H1 (cell line): ENCODE data around the gene PHF23. TPM values are rescaled to one million over a fixed set of nuclear protein-coding genes. Genes with fewer than 3 reads are reported as not detected.

ENCODE experiments used
- CTCF ChIA-PET: fragments of 300-600 bp; sonication (Branson Sonifier 250); formaldehyde crosslinking; loops from one replicate; lab custom pipeline; 2021; ENCODE audit not compliant: partially characterized antibody; lab: Charles Lee
- POLR2A ChIA-PET: fragments of 300-600 bp; sonication (Branson Sonifier 250); formaldehyde crosslinking; loops from one replicate; lab custom pipeline; 2021; ENCODE audit warnings: inconsistent platforms; ENCODE audit not compliant: partially characterized antibody; lab: Charles Lee
- DNase-seq, 2 experiments: peaks; one replicate each; pipeline versions ENCODE4 v3.0.0 to v3.0.0-alpha.2; 2010 to 2022; ENCODE audit warnings: low spot score in 2 of 2, low read depth in 1 of 2, mixed read lengths in 1 of 2
- FAIRE-seq: peaks from 2 replicates; lab custom pipeline; 2011; peaks lifted over from hg19 to GRCh38; lab: Jason Lieb, UNC
- H2AFZ ChIP-seq: 2 replicates; pipeline ENCODE4 v1.8.1; 2012; ENCODE audit warnings: low read length, inconsistent platforms
- H2AK5ac ChIP-seq: 2 replicates; pipeline ENCODE4 v1.6.1; 2013; ENCODE audit warnings: low read depth, low read length
- H2BK120ac ChIP-seq: replicated peaks from 2 replicates; pipeline ENCODE3; 2013; ENCODE audit warnings: low read depth, low read length, inconsistent platforms
- H2BK12ac ChIP-seq: 2 replicates; pipeline ENCODE4 v1.6.1; 2013; ENCODE audit warnings: low read depth, low read length
- H2BK15ac ChIP-seq: 2 replicates; pipeline ENCODE4 v1.6.1; 2013; ENCODE audit warnings: low read length
- H2BK20ac ChIP-seq: 2 replicates; pipeline ENCODE4 v1.6.1; 2013; ENCODE audit warnings: low read length
- H2BK5ac ChIP-seq: 2 replicates; pipeline ENCODE4 v1.6.1; 2013; ENCODE audit warnings: low read depth, low read length
- H3K14ac ChIP-seq: 2 replicates; pipeline ENCODE4 v1.6.1; 2013; ENCODE audit warnings: inconsistent platforms; ENCODE audit not compliant: insufficient read length
- H3K18ac ChIP-seq: 2 replicates; pipeline ENCODE4 v1.6.1; 2013; ENCODE audit warnings: low read length; ENCODE audit errors: extremely low read depth
- H3K23ac ChIP-seq: 2 replicates; pipeline ENCODE4 v1.6.1; 2013; ENCODE audit warnings: inconsistent platforms; ENCODE audit not compliant: insufficient read length
- H3K23me2 ChIP-seq: 2 replicates; pipeline ENCODE4 v1.6.1; 2013; ENCODE audit warnings: low read depth, low read length
- H3K27ac ChIP-seq: 2 replicates; pipeline ENCODE4 v1.6.1; 2011; ENCODE audit warnings: low read depth, low read length, inconsistent platforms
- H3K27me3 ChIP-seq, 4 experiments: replicated peaks in 1 of 4; 1 replicate in 1 of 4; 2 replicates in 3 of 4; pipeline versions ENCODE4 v1.6.1 to v1.8.1; 2011 to 2013; ENCODE audit warnings: low read length in 3 of 4, mild to moderate bottlenecking in 3 of 4, inconsistent platforms in 2 of 4, mixed read lengths in 2 of 4, moderate library complexity in 1 of 4; ENCODE audit not compliant: control insufficient read depth in 3 of 4, insufficient read depth in 3 of 4; ENCODE audit errors: extremely low read depth in 1 of 4
- H3K36me3 ChIP-seq, 4 experiments: 2 replicates each; pipeline versions ENCODE4 v1.6.1 to v1.8.1; 2011 to 2013; ENCODE audit warnings: mild to moderate bottlenecking in 4 of 4, low read length in 3 of 4, moderate library complexity in 2 of 4, control low read depth in 1 of 4, inconsistent platforms in 1 of 4; ENCODE audit not compliant: insufficient read depth in 4 of 4, control insufficient read depth in 2 of 4
- H3K4ac ChIP-seq: replicated peaks from 2 replicates; pipeline ENCODE3; 2013; ENCODE audit warnings: low read length, low read depth, mixed read lengths, inconsistent platforms; ENCODE audit not compliant: insufficient read length
- H3K4me1 ChIP-seq, 4 experiments: replicated peaks in 1 of 4; 1 replicate in 1 of 4; 2 replicates in 3 of 4; pipeline versions ENCODE4 v1.6.1 to v1.8.1; 2011 to 2013; ENCODE audit warnings: low read length in 3 of 4, inconsistent platforms in 2 of 4, mixed read lengths in 1 of 4; ENCODE audit not compliant: insufficient read depth in 4 of 4, control insufficient read depth in 3 of 4
- H3K4me2 ChIP-seq, 2 experiments: 2 replicates each; pipeline versions ENCODE4 v1.6.1 to v1.8.1; 2011 to 2013; ENCODE audit warnings: low read depth in 2 of 2, low read length in 2 of 2, control low read depth in 1 of 2, inconsistent platforms in 1 of 2, mild to moderate bottlenecking in 1 of 2; ENCODE audit not compliant: insufficient read depth in 1 of 2
- H3K4me3 ChIP-seq, 4 experiments: fragments of 200-600, 300-600 bp in 1 of 4; sonication (generic), shearing (Covaris generic), sonication (Bioruptor Twin) in 1 of 4; 2 replicates each; pipeline versions ENCODE4 v1.5.1 to v1.8.1; 2011 to 2016; ENCODE audit warnings: low read length in 4 of 4, low read depth in 3 of 4, control low read depth in 2 of 4, inconsistent platforms in 2 of 4, mild to moderate bottlenecking in 2 of 4, mixed read lengths in 1 of 4, moderate library complexity in 1 of 4; ENCODE audit not compliant: insufficient read depth in 2 of 4; ENCODE audit errors: extremely low read depth in 1 of 4
- H3K56ac ChIP-seq: replicated peaks from 2 replicates; pipeline ENCODE3; 2013; ENCODE audit warnings: low read depth, mild to moderate bottlenecking, mixed read lengths, low read length, inconsistent platforms; ENCODE audit not compliant: insufficient read length
- H3K79me1 ChIP-seq: 2 replicates; pipeline ENCODE4 v1.6.1; 2013; ENCODE audit warnings: low read depth, low read length, control low read depth
- H3K79me2 ChIP-seq, 2 experiments: 2 replicates each; pipeline versions ENCODE4 v1.6.1 to v1.8.1; 2012 to 2013; ENCODE audit warnings: low read length in 2 of 2, mild to moderate bottlenecking in 2 of 2, inconsistent platforms in 1 of 2; ENCODE audit not compliant: insufficient read depth in 2 of 2, control insufficient read depth in 1 of 2
- H3K9ac ChIP-seq, 4 experiments: replicated peaks in 1 of 4; 1 replicate in 1 of 4; 2 replicates in 3 of 4; pipeline versions ENCODE4 v1.6.1 to v1.8.1; 2011 to 2013; ENCODE audit warnings: low read depth in 3 of 4, low read length in 3 of 4, control low read depth in 2 of 4, mild to moderate bottlenecking in 2 of 4, moderate library complexity in 2 of 4, inconsistent platforms in 1 of 4; ENCODE audit errors: extremely low read depth in 1 of 4
- H3K9me3 ChIP-seq, 2 experiments: 2 replicates each; pipeline versions ENCODE4 v1.6.1 to v1.8.1; 2012 to 2013; ENCODE audit warnings: mild to moderate bottlenecking in 2 of 2, moderate library complexity in 2 of 2, control low read depth in 1 of 2, inconsistent platforms in 1 of 2, low read depth in 1 of 2, low read length in 1 of 2, mixed read lengths in 1 of 2; ENCODE audit not compliant: insufficient read depth in 2 of 2
- H4K20me1 ChIP-seq, 2 experiments: replicated peaks in 1 of 2; 2 replicates each; pipeline versions ENCODE3 to v1.8.1; 2011 to 2013; ENCODE audit warnings: inconsistent platforms in 2 of 2, low read length in 2 of 2, mild to moderate bottlenecking in 1 of 2; ENCODE audit not compliant: insufficient read depth in 2 of 2, control insufficient read depth in 1 of 2
- H4K5ac ChIP-seq: 2 replicates; pipeline ENCODE4 v1.6.1; 2013; ENCODE audit warnings: low read length, low read depth, mixed read lengths, inconsistent platforms; ENCODE audit not compliant: insufficient read length
- H4K8ac ChIP-seq: 2 replicates; pipeline ENCODE4 v1.8.0; 2013; ENCODE audit warnings: mild to moderate bottlenecking, moderate library complexity, low read length, inconsistent platforms; ENCODE audit not compliant: insufficient read depth; ENCODE audit errors: extremely low read depth
- H4K91ac ChIP-seq: replicated peaks from 2 replicates; pipeline ENCODE3; 2013; ENCODE audit warnings: low read length, mixed read lengths, inconsistent platforms; ENCODE audit not compliant: insufficient read length
- ATF3 ChIP-seq: IDR thresholded peaks from 2 replicates; pipeline ENCODE4 v1.6.1; 2011; ENCODE audit warnings: low read depth, mild to moderate bottlenecking, low read length; ENCODE audit not compliant: insufficient read depth
- BCL11A ChIP-seq, 2 experiments: IDR thresholded peaks; one replicate each; pipeline ENCODE4 v1.6.1; 2011; ENCODE audit warnings: low read depth in 2 of 2, low read length in 2 of 2, mild to moderate bottlenecking in 2 of 2
- BRCA1 ChIP-seq: IDR thresholded peaks from 2 replicates; pipeline ENCODE4 v1.6.1; 2012; ENCODE audit warnings: low read depth, low read length, improper control_type of control experiment
- CREB1 ChIP-seq: IDR thresholded peaks from 2 replicates; pipeline ENCODE4 v1.6.1; 2012; ENCODE audit warnings: inconsistent platforms
- EGR1 ChIP-seq: IDR thresholded peaks from 2 replicates; pipeline ENCODE4 v1.6.1; 2011; ENCODE audit warnings: low read depth, low read length, borderline replicate concordance
- FOSL1 ChIP-seq: IDR thresholded peaks from 2 replicates; pipeline ENCODE4 v1.6.1; 2011; ENCODE audit warnings: mild to moderate bottlenecking, low read depth, low read length, moderate library complexity; ENCODE audit not compliant: insufficient read depth
- KDM4A ChIP-seq: IDR thresholded peaks from one replicate; pipeline ENCODE4 v1.7.1; 2012; ENCODE audit warnings: low read depth, mild to moderate bottlenecking, moderate library complexity, low read length, inconsistent platforms; ENCODE audit not compliant: severe bottlenecking
- PHF8 ChIP-seq: fragments of 200-600 bp; sonication (generic); conservative IDR thresholded peaks from 2 replicates; pipeline ENCODE4 v1.7.1; 2012; ENCODE audit warnings: low read depth, mild to moderate bottlenecking, inconsistent platforms, low read length, moderate library complexity
- SAP30 ChIP-seq: fragments of 300-600 bp; sonication (generic); IDR thresholded peaks from 2 replicates; pipeline ENCODE4 v1.7.1; 2012; ENCODE audit warnings: low read length, moderate library complexity, mild to moderate bottlenecking, inconsistent platforms; ENCODE audit not compliant: insufficient read depth, insufficient replicate concordance
- SP1 ChIP-seq: IDR thresholded peaks from 2 replicates; pipeline ENCODE4 v1.6.1; 2011; ENCODE audit warnings: low read depth, low read length
- SP2 ChIP-seq: IDR thresholded peaks from 2 replicates; pipeline ENCODE4 v1.6.1; 2012; ENCODE audit warnings: mild to moderate bottlenecking, low read length, inconsistent platforms
- TAF7 ChIP-seq: optimal IDR thresholded peaks from 2 replicates; pipeline ENCODE3; 2011; ENCODE audit warnings: low read depth, mild to moderate bottlenecking, inconsistent platforms, low read length, moderate library complexity, borderline replicate concordance
- TBP ChIP-seq: IDR thresholded peaks from 2 replicates; pipeline ENCODE4 v1.6.1; 2011; ENCODE audit warnings: low read depth, low read length, improper control_type of control experiment
- whole genome bisulfite sequencing, 2 experiments: shearing (Covaris generic) in 1 of 2; methylation state at CpG; one replicate each; pipeline versions ENCODE4 v1.1.6 to v1.1.7; 2013 to 2015; ENCODE audit warnings: low lambda C conversion rate in 2 of 2, mixed read lengths in 2 of 2, inconsistent platforms in 1 of 2, low coverage in 1 of 2, missing lambda C conversion rate in 1 of 2; ENCODE audit not compliant: insufficient replicate concordance in 2 of 2, insufficient coverage in 1 of 2, insufficient read length in 1 of 2; ENCODE audit errors: extremely low coverage in 1 of 2, missing lambda C conversion rate in 1 of 2; 5-methylcytosine and 5-hydroxymethylcytosine counted together
- polyA plus RNA-seq, 7 experiments: library from polyadenylated mRNA; depleted of rRNA in 3 of 7; stranded (reverse) in 5 of 7; unstranded in 2 of 7; fragments of >200 nt in 5 of 7; fragments of 200-250 nt in 2 of 7; gene quantifications; 1 replicate in 5 of 7; 2 replicates in 1 of 7; 4 replicates in 1 of 7; pipeline versions ENCODE4 v1.2.1 to v1.2.3, GENCODE V29; 2011 to 2013; ENCODE audit warnings: missing spikeins in 2 of 7, mixed read lengths in 2 of 7
- total RNA-seq: library from RNA; stranded (reverse); fragmentation: NEBNext Ultra II Directional; extraction: Animal tissue kit (Norgen Biotek cat#: 25700); gene quantifications from 2 replicates; pipeline ENCODE4 v1.2.1, GENCODE V29; 2021

The PHF23 gene
- total and polyA plus RNA-seq, 2 of the 8 experiments (the other 6 are each of a cell fraction or from before 2014, with no cell fraction given), result 47.5 to 62.8 TPM

GRCh38 chr17:7223375-7223774 lies 15.9 kb downstream of the PHF23 start:
- H3K36me3 ChIP-seq, result peaks cover 24 to 61% (median 50%) of the 10 kb centered on the region in 4 experiments

More at GRCh38 chr17:7223375-7223774, 15.9 kb downstream of the PHF23 start:
- DNase-seq (no peak), FAIRE-seq (no peak)
- 88% methylated on average over 4 of the region's 4 CpGs; no CpG with 5 or more reads in 1 of the 2 experiments for WGBS, 2 experiments
- H2BK5ac ChIP-seq, result no peak overlapping the region
- H2BK20ac ChIP-seq, result no peak overlapping the region
- no peak overlapping the region for H3K4me2 ChIP-seq
- POLR2A ChIA-PET, result interaction anchor here (0.9 to 10.7 kb wide), 5 partner anchors 10 to 90 kb away, joined by 3 to 386 read pairs (median 15); partner anchors contain the start of genes CTDNEP1, DVL2, ELP5 and GABARAP
- H3K9me3 ChIP-seq, result no peaks in the 10 kb centered on the region
- no peak overlapping the region for H3K27ac ChIP-seq
- H3K23me2 ChIP-seq, result peaks cover 5% of the 10 kb centered on the region; the same call in 1 of the 2 replicates
- no peak overlapping the region for H2BK12ac ChIP-seq
- no peak overlapping the region for H4K5ac ChIP-seq
- no peak overlapping the region for H2AFZ ChIP-seq
- no peak overlapping the region for H4K8ac ChIP-seq
- H3K4me3 ChIP-seq, result no peak overlapping the region
- no peak overlapping the region for H4K91ac ChIP-seq
- no peak overlapping the region for H3K23ac ChIP-seq
- H3K4ac ChIP-seq, result no peak overlapping the region
- H3K56ac ChIP-seq, result no peak overlapping the region
- H3K27me3 ChIP-seq, result no peaks in the 10 kb centered on the region
- no peak overlapping the region for H2BK120ac ChIP-seq
- no peak overlapping the region for H2AK5ac ChIP-seq
- no peaks in the 10 kb centered on the region for H3K79me2 ChIP-seq
- no peaks in the 10 kb centered on the region for H3K79me1 ChIP-seq
- H3K14ac ChIP-seq, result no peak overlapping the region
- TF ChIP-seq BRCA1 (no peak), EGR1 (no peak), FOSL1 (no peak), SP1 (no peak), BCL11A (IDR thresholded peaks at IDR 0.05; ENCODE audit: low read depth in 2 of 2, low read length in 2 of 2) (no peak), KDM4A (no peak), CREB1 (no peak), TAF7 (no peak), PHF8 (no peak), ATF3 (no peak), TBP (no peak), SAP30 (no peak), SP2 (no peak)
- H2BK15ac ChIP-seq, result no peak overlapping the region
- no peak overlapping the region for H3K18ac ChIP-seq
- H3K9ac ChIP-seq, result no peak overlapping the region
- CTCF ChIA-PET, result interaction anchor here (1.1 to 1.6 kb wide), 3 partner anchors 11 to 85 kb away, joined by 3 to 4 read pairs (median 3); partner anchors contain the start of gene DVL2
- peaks cover 0 to 12% (median 7%) of the 10 kb centered on the region in 4 experiments; a peak in 5 of 7 replicates for H3K4me1 ChIP-seq
- peaks cover 14 to 34% of the 10 kb centered on the region in 2 experiments for H4K20me1 ChIP-seq
